GM12875 (cell line): ENCODE results near the gene PLXNA4.

Source experiments
- H3K4me3 ChIP-seq: one replicate; pipeline ENCODE4 v1.5.1; 2011; ENCODE audit warnings: low read depth, low read length, control low read depth
- CTCF ChIP-seq: IDR thresholded peaks from 2 replicates; pipeline ENCODE4 v1.5.1; 2011; ENCODE audit warnings: low read depth, mild to moderate bottlenecking, control low read depth, inconsistent platforms, low read length, moderate library complexity, borderline replicate concordance; ENCODE audit not compliant: insufficient read depth

Gene PLXNA4

GRCh38 chr7:132476541-132476940 lies 99.7 kb downstream of the PLXNA4 start:
- TF ChIP-seq CTCF = no peak
- H3K4me3 ChIP-seq = no peak overlapping the region

- no peak for TF ChIP-seq CTCF
- no peak overlapping the region for H3K4me3 ChIP-seq
These were observed 100.6 kb downstream of the PLXNA4 start for GRCh38 chr7:132475669-132476116.

GRCh38 chr7:132475037-132475668 lies 101.1 kb downstream of the PLXNA4 start:
- no peak for TF ChIP-seq CTCF
- no peak overlapping the region for H3K4me3 ChIP-seq

- H3K4me3 ChIP-seq = no peak overlapping the region
- TF ChIP-seq CTCF = no peak
These were observed 103.7 kb downstream of the PLXNA4 start for GRCh38 chr7:132472463-132473120.

GRCh38 chr7:132471515-132471914 lies 104.8 kb downstream of the PLXNA4 start:
- no peak overlapping the region for H3K4me3 ChIP-seq
- TF ChIP-seq CTCF = no peak

- no peak overlapping the region for H3K4me3 ChIP-seq
- TF ChIP-seq CTCF = no peak
These were observed 106.6 kb downstream of the PLXNA4 start for GRCh38 chr7:132469681-132470080.

- TF ChIP-seq CTCF = no peak
- no peak overlapping the region for H3K4me3 ChIP-seq
These were observed 107.0 kb downstream of the PLXNA4 start for GRCh38 chr7:132469264-132469663.
